Measurements from ENCODE around the gene KPRP. TPM values are rescaled to one million over a fixed set of nuclear protein-coding genes. Genes with fewer than 3 reads are reported as not detected.

The KPRP gene
- total RNA-seq, 6 experiments from 2014 or later, result not detected

- H3K27ac ChIP-seq, result no peak overlapping the region
- 33% methylated on average over 2 of the region's 2 CpGs for WGBS (ENCODE audit: insufficient coverage, low coverage, low lambda C conversion rate, missing lambda C conversion rate)
- DNase-seq (no peak), ATAC-seq (no peak)
- H3K9me3 ChIP-seq, result no peaks in the 10 kb centered on the region
- TF ChIP-seq POLR2A (IDR thresholded peaks at IDR 0.05), result no peak
- TF ChIP-seq CTCF (IDR thresholded peaks at IDR 0.05), result no peak
- no peaks in the 10 kb centered on the region for H3K36me3 ChIP-seq
- intact Hi-C loops (cut with DNase I), result no loop called here
- no peaks in the 10 kb centered on the region for H3K27me3 ChIP-seq
- no peaks in the 10 kb centered on the region for H3K4me1 ChIP-seq
- H3K4me3 ChIP-seq, result no peak overlapping the region
Measured at GRCh38 chr1:152783095-152783494, 25.3 kb downstream of the KPRP start.

- Histone ChIP-seq H3K4me1 (no peaks in the 10 kb centered on the region), H3K27ac (no peak within 1 kb of the TSS), H3K27me3 (no peaks in the 10 kb centered on the region), H3K9me3 (no peaks in the 10 kb centered on the region), H3K4me3 (no peak within 1 kb of the TSS), H3K36me3 (no peaks in the 10 kb centered on the region)
- intact Hi-C loops (cut with DNase I), result no loop called here
- WGBS (ENCODE audit: insufficient coverage, low coverage, low lambda C conversion rate, missing lambda C conversion rate), result 27% methylated on average over 2 of the region's 2 CpGs
- DNase-seq (no peak), ATAC-seq (no peak)
- TF ChIP-seq POLR2A (IDR thresholded peaks at IDR 0.05) (no peak), CTCF (IDR thresholded peaks at IDR 0.05) (no peak)
Measured at GRCh38 chr1:152786077-152786476, 28.3 kb downstream of the KPRP start, which contains the start of gene LCE1E. Gene LCE1E (plus strand): TSS chr1:152786257. CDS start chr1:152787300, 1,043 bp downstream.

GRCh38 chr1:152795686-152796085 lies 37.9 kb downstream of the KPRP start:
- Histone ChIP-seq H3K27ac (no peak overlapping the region), H3K36me3 (no peaks in the 10 kb centered on the region), H3K4me3 (no peak overlapping the region), H3K4me1 (no peaks in the 10 kb centered on the region), H3K27me3 (no peaks in the 10 kb centered on the region), H3K9me3 (no peaks in the 10 kb centered on the region)
- ATAC-seq (no peak), DNase-seq (no peak)
- intact Hi-C loops (cut with DNase I), result no loop called here
- no peak for TF ChIP-seq CTCF (IDR thresholded peaks at IDR 0.05)
- no peak for TF ChIP-seq POLR2A (IDR thresholded peaks at IDR 0.05)
- WGBS (ENCODE audit: insufficient coverage, low coverage, low lambda C conversion rate, missing lambda C conversion rate), result 44% methylated on average over 4 of the region's 4 CpGs

GRCh38 chr1:152796421-152796820 lies 38.6 kb downstream of the KPRP start, which contains the start of gene LCE1D:
Gene LCE1D (plus strand): TSS chr1:152796721. CDS start chr1:152797795, 1,074 bp downstream.
- WGBS (ENCODE audit: insufficient coverage, low coverage, low lambda C conversion rate, missing lambda C conversion rate), result 70% methylated on average over 2 of the region's 3 CpGs
- no peak within 1 kb of the TSS for H3K27ac ChIP-seq
- no peaks in the 10 kb centered on the region for H3K9me3 ChIP-seq
- DNase-seq, result no peak
- no peaks in the 10 kb centered on the region for H3K27me3 ChIP-seq
- intact Hi-C loops (cut with DNase I), result no loop called here
- ATAC-seq, result no peak
- H3K4me1 ChIP-seq, result no peaks in the 10 kb centered on the region
- TF ChIP-seq POLR2A (IDR thresholded peaks at IDR 0.05) (no peak), CTCF (IDR thresholded peaks at IDR 0.05) (no peak)
- no peak within 1 kb of the TSS for H3K4me3 ChIP-seq
- H3K36me3 ChIP-seq, result no peaks in the 10 kb centered on the region

GRCh38 chr1:152801333-152801732 lies 43.5 kb downstream of the KPRP start:
- intact Hi-C loops (cut with DNase I), result no loop called here
- 13% methylated on average over 1 of the region's 1 CpG for WGBS (ENCODE audit: insufficient coverage, low coverage, low lambda C conversion rate, missing lambda C conversion rate)
- DNase-seq, result no peak
- no peak overlapping the region for H3K27ac ChIP-seq
- no peak for TF ChIP-seq POLR2A (IDR thresholded peaks at IDR 0.05)
- no peak for TF ChIP-seq CTCF (IDR thresholded peaks at IDR 0.05)
- ATAC-seq, result no peak
- H3K4me3 ChIP-seq, result no peak overlapping the region
- no peaks in the 10 kb centered on the region for H3K36me3 ChIP-seq
- H3K27me3 ChIP-seq, result no peaks in the 10 kb centered on the region
- H3K9me3 ChIP-seq, result no peaks in the 10 kb centered on the region
- H3K4me1 ChIP-seq, result no peaks in the 10 kb centered on the region
